ENCODE results near the gene RASSF3.

Gene RASSF3

DNA sequence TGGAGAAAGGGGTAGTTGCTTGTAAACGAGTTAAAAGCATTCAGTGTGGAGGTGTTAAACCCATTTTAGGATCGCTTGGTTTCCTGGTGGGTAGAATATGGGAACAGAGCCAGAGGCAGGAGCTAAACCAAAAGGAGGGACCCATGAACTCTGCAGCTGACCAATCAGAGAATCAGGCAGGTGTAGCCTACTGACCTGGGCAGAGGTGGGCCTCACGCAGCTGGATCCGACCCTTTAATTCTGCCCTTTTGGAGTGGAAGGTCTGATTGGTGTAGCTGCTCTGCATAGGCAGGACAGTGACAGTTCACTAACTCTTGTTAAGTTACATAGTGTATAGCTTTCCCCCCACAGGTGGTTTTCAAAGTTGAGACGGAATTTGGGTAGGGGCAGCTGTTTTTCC lies 85.3 kb downstream of the RASSF3 start:
- no peak for DNase-seq

DNA sequence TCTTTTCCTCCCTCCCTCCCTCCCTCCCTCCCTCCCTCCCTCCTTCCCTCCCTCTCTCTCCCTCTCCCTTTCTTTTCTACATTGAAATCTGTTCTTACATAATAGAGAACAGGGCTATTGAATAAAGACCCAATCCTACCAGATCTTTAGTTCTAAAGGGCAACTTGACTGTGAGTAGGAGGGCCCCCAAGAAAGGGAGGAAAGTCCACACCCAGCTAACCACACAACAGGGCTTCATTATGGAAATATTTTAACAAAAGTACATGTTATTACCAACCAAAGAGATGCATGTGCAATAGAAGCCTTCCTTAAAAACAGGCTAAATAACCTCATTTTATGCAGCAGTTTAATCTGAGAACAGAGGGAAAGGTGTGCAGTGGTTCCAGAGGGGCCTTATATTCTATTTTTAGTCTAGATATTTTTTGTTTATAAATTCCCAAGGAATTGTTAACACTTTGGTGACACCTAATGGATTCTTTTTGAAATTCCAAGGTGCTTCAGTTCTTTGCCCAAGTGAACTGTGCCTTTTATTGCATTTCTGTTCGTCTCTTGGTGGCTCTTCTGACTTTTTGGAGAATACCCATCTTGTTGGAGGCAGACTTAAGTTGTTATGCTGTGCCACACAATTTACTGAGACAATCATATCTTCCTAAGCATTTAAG lies 85.9 kb downstream of the RASSF3 start:
- no peak for DNase-seq

DNA sequence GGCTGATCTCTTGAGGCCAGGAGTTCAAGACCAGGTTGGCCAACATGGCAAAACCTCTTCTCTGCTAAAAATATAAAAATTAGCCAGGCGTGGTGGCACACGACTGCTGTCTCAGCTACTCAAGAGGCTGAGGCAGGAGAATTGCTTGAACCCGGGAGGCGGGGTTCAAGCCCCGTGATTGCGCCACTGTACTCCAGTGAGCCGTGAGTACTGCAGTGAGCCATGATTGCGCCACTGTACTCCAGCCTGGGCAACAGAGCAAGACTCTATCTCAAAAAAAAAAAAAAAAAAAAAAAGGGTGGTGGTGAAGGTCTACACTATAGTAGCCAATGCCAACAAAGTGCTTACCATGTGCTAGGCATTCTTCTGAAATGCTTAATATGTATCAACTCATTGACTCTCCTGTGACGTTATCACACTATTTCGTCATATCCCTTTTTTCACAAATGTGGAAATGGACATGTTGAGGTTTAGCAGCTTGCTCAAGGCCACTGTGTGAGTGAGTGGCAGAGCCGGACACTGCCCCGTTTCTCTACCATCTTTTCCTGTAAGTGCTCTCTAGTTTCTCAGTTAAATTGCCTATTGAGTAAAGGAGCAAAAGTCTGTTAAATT lies 89.3 kb downstream of the RASSF3 start:
- DNase-seq = no peak

DNA sequence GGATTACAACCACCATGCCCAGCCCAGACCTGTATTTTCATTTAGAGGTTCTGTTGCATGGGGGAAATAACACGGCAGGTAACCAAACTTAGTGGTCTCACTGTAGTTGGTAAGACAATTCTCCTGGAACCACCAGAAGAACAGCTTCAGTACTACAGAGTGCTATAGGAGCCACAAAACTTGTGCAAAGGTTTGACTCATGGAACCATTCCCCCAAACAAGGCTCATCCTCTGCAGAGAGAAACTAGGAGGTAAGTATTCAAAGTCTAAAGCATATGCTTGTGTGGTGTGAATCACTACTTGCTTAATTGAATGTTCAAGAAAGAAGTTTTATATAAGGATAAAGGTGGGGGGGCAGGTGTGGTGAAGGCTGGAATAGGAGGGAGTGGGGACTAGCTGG lies 90.2 kb downstream of the RASSF3 start:
- DNase-seq = no peak

DNA sequence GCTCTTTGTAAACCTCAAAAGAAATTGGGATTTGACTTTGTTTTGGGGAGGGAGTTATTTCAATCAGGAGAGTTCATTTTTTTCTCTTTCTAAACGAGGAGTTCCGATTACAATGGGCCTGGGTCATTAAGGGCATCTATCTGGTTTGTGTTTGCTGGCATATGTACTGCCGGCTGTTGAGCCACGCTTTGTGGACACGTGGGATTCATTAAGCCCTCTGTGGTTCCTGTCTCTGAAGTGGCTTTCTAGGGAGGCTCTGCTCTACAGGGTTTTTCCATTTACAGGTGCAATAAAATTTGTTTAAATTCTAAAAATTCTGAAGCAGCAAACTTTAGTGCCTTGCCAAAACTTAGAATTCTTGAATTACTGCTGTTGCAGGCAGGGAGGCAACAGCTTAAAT lies 91.0 kb downstream of the RASSF3 start:
- DNase-seq = no peak

DNA sequence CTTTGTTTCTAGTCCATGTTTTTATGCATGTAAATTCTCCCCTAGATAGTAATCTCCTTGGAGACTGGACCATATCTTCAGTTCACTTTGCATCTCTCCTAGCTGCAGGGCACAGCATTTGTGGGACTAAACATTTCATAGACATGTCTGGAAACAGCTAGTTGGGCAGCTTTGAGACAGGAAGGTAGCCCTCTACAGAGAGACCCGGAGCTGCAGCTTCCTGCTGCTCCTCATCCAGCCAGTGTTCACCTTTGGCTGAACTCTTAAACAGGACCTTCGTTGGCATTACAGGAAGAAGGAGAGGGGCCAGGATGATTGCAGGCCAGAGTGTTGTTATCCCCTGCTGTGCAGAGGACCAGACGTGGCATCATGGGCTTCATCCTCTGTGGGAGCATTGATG lies 96.0 kb downstream of the RASSF3 start:
- DNase-seq = no peak

DNA sequence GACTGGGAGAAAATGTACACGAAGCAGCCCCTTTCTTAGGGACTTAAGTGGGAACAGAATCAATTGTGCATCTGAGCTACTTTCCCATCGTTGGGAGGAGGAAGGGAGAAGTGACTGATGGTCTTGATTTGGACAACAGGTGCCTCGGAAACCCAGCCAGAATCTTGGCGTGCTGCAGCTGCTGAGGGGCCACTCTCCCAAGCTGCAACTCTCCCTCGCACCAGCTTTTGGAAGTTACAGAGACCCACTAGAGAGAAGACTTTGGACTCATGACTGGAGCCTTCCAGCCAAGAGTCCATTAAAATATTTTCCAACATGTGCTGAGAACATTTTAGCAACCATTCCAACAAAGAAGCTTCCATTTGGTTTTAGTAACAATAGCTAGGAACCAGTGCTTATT lies 96.6 kb downstream of the RASSF3 start:
- DNase-seq = no peak

DNA sequence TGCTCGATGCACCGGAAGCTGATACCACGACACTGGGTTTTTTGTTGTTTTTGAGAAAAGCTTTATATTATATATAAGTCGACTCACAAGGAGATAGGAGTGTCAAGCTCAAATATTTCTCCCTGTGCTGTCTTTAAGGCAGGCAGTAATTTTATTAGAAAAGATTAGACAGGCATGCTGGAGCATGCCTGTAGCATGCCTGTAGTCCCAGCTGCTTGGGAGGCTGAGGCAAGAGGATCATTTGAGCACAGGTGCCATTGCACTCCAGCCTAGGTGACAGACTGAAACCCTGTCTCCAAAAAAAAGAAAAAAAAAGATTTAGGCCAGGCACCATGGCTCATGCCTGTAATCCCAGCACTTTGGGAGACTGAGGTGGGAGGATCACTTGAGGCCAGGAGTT lies 97.1 kb downstream of the RASSF3 start:
- no peak for DNase-seq

DNA sequence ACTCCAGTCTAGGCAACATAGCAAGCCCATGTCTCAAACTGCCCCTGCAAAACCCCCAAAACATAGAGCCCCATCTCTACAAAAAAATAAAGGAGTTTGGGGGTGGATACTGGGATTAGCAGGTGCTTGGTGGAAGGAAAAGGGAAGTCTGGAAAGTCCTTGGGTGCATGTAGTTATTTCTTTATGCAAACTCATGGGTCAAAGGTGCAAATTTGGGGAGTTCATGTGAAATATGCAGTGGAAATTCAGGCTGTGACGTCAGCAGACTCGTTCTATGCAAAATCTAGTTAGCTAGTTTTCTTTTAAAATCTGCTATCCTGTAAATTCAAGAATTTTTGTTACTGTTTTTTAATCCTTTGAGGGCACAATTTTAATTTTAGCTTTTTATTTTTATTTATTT lies 97.6 kb downstream of the RASSF3 start:
- no peak for DNase-seq

DNA sequence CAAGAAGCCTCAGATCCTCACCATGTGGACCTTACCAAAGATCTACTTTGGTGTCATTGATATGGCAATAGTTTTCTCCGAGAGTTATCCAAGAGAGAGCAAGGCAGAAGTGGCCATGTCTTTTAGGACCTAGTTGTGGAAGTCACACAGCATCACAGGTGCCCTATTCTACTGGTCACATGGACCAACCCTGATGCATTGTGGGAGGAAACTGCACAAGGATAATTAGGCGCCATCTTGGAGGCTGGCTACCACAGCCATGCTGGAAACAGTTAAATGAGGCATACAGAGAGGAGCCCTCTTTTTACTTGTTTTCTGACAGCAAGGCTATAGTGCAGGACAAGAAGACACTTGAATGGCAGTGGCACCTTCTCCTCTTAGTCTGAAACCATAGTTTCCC lies 99.1 kb downstream of the RASSF3 start:
- DNase-seq = no peak

DNA sequence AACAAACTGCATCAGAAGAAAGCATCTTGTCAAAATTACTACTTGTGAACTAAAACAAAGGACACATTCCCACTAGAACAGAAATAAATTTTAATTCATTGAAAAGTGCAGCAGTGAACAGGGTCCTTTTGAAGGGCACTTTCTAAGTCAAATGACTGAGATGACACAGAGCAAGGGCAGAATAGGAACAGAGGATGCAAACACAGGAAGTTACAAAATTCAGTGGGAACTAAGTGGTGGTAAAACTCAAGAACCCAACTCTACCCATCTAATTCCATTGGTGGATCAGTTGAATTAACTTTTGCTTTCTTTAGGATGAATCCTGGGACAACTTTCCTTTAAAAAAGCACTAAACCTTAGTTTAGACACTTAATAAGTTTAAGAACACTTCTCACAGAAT lies 103.1 kb downstream of the RASSF3 start:
- DNase-seq = no peak

DNA sequence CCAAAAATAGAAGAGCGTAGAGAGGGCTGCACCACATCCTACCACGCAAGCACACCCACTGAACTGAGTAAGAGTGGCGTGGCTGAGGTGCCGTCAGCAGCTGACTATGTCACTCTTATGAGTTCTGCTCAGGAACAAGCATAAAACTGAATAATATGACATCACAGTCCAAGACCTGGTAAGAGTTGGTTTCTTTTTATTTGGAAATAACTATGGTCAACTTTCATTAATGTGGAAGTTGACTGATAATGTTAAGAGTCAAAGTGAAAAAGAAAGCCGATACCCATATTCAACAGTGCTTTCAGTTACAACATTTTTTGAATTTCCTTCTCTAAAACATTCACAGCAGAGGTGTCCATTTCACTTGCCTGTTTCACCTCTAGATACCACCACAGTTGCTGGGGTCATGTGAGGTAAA lies 104.3 kb downstream of the RASSF3 start:
- peak; percentile 43 for DNase-seq

DNA sequence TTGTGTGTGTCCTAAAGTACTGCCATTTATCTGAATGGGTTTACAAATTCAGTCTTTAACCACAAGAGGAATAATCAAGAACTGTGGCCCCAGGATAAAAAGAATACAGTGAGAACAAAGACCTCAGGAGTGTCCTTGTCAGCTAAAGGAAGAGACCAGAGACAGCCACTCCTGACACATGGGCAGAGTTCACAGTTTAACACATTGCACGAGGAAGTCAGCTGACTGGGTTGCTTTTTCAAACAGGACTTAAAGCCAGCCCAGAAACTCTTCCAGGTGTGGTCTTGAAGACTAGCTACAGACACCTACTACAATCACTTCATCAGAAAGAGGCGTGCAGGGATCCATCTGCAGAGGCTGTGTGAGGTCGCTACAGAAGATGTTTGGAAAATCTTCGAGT lies 106.1 kb downstream of the RASSF3 start:
- no peak for DNase-seq

DNA sequence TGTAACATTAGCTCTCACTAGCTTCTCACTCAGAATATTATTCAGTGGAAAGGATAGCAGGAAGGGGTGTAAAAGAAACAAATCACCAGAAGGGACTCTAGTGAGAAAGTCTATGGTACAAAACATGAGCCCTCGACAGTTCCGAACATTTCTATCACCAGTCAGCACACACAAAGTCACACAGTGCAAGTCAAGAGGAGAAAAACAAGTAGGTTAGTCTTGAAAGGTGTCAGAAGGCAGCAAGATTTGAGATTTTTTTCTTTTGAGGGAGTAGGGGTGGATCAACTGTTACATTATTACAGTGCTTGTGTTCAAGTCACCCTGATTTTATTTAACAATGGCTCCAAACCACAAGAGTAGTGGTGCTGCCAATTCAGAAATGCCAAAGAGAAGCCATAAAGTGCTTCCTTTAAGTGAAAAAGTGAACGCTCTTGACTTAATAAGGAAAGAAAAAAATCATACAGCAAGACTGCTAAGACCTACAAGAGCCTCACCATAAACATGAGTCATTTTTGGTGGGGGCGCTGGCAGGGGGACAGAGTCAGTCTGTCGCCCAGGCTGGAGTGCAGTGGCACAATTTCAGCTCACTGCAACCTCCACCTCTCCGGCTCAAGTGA lies 106.7 kb downstream of the RASSF3 start:
- DNase-seq = no peak

DNA sequence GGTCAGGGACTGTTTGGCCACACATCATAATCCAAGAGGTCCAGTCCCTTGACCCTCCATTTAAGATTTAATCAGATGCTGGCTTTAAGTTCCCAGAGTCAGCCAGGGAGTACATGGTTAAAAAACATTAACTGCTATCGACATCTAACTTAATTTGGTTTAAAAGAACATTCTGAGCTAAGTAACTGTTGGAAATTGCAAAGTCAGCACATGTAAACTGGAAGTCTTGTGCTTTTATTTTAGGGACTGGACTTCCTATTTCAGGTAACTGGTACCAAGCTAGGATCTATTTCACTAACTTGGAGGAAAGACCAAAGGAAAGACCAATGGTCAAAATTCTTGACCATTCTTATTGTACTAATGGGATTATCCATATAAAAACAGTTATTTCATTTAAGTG lies 108.4 kb downstream of the RASSF3 start:
- no peak for DNase-seq

DNA sequence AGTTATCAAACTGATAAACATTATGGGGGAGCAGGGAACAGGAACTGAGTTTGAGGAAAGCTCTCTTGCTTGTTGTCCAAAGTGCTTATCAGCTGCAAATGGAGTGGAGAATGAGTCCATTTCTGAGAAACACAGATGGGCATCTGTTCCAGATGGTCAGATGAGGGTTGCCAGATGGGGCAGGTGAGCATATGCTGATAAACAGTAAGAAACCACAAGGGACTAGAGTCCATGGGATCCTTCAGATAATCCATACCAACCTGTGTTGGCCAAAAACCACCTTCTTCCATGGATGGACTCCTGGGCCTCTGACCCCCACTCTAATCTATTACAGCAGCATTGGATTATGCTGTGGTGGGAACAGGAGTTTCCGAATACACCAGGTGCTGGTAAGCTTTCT lies 110.6 kb downstream of the RASSF3 start:
- DNase-seq = no peak

DNA sequence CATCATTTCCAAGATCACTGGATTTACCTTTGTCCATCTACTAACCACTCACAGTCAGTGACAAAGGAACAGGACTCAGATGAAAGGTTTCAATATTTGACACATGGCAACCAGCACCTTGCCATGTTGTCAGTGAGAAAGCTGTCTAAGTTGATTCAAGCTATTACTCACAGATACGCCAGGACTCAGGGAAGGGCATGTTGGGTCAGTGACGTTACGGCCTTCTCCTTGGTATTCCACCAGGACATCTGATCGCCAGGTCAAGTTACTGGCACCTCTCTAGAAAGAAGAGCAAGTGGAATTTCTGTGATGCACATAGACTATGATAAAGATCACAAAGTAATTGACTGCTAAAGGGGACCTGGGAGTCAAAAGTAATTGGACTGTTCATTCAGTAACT lies 112.5 kb downstream of the RASSF3 start:
- DNase-seq = no peak

DNA sequence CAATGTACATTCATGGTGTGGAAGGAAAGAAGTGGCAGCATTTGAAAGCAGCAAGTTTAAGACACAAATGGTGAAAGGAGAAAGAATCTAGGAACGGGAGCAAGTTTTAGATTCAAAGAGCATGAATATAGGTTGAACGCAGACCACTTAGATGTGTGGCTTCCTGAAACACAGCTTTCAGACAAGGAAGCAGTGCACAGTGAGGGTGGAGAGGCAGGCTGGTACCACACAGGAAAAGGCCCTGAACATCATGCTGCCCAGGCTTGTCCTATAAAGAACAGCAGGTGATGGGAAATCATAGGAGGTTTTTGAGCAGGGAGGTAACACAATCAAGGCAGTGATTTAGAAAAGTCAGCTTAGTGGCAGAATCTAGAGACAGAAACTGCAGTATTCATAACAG lies 113.3 kb downstream of the RASSF3 start:
- no peak for DNase-seq

DNA sequence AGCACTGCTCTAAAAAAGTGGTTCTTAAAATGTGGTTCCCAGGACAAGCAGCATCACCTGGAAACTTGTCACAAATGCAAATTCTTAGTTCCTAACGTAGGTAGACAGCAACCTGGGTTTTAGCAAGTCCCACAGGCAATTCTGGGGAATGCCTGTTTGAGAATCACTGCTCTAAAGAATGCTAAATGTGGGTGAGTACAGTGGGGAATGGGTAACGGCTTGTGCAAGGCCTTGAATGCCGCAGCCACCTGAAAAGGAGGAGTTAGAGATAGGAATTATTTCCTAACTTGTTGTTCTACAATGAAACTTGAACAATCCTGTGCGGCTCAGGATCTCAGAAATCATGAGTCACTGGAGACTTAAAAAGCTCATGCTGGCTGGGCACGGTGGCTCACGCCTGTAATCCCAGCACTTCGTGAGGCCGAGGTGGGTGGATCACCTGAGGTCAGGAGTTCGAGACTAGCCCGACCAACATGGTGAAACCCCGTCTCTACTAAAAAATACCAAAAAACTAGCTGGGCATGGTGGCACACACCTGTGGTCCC lies 114.0 kb downstream of the RASSF3 start:
- DNase-seq = no peak

DNA sequence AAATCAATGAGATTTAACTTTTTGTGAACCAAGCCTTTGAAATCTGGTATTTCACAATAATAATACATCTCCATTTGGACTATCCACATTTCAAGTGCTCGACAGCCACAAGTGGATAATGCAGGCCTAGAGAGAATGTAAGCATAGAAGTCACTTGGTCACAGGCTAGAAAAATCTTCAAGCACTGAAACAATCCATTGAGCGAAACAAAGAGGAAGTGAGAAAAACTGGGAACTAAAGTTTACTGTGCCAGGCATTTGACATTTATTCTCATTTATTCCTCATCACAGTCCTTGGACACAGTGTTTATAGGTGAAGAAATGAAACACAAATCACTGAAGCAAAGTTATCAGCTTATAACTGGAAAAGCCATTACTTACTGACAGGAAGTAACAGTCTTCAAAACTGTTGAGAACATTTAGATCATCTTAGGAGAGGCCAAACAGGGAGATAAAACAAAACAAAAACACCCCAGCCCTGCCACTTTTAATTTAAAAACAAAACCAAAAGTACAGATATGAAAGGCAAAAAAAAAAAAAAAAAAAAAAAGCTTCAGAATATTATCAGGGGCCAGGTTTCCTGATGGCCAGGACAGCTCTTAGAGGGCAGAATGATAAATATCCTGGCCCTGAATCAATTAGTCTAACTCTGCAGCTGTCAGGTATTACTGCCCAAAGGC lies 119.8 kb downstream of the RASSF3 start:
- DNase-seq = no peak

DNA sequence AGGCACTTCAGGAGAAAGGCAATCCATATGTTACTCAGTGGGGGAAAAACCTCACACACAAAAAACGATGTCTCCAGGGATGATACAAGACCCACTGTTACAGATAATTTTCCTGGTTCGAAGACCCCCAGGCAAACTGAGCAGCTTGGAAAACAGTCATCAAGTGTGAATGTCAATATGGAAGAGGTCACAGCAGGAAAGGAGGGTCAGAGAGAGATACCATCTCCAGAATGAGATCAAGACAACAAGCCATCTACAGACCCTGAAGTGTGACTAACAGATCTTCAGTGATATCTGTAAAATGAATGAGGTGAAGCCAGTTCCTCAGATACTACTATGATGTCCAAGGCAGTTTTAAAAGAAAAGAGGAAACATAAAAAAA lies 120.3 kb downstream of the RASSF3 start:
- no peak for DNase-seq

DNA sequence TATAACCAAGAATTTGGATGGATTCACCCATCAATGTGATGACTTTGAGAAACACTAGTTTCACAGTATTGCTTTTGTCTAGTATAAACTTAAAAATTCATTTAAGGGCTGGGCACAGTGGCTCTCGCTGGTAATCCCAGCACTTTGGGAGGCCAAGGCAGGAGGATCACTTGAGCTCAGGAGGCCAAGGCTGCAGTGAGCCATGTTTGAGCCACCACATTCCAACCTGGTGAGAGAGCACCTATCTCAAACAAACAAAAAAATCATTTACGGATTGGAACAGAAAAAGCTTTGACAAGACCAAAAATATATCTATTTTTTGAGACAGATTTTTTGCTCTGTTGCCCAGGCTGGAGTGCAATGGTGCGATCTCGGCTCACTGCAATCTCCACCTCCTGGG lies 121.4 kb downstream of the RASSF3 start:
- DNase-seq = no peak

DNA sequence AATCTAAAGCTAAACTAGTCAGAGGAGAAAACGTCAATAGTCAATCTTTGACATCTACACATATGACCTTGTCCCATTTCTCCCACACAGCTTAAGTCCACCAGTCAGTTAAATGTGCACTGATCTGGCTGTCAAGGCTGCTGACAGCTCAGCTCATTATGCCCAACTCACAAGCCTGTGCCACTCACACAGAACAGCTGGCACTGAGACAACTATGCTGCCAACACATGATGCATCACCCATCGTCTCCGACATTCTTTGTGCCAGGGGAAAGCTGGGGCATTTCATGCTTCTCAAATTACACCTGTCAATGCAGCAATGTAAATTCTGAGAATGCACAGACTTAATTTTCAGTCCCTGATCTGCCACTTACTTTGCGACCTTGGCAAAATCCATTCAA lies 123.6 kb downstream of the RASSF3 start:
- no peak for DNase-seq

DNA sequence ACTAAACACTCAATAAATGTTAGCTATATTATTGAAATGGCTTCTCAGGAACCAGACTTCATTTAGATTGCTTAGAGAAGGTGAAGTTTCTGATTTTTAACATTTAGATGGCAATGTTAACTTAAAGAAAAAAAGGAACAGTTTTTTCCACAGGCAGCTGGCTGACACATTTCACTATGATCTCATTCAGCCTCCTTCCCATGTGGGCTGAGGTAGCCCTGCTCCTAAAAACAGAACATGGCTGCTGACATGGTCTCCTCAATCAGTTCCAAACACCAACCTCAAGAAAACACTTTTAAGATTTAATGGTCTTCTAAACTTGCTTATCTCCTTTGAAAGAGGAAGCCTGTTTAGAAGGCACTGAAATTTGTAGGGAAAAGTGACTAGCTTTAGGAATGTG lies 125.1 kb downstream of the RASSF3 start:
- DNase-seq = no peak

All from activated CD4-positive, alpha-beta T cell treated with anti-CD3 and anti-CD28 coated beads, Interleukin-2, amount 50 U/mL, for 16 hours (primary cell).